OCI-LY7 (cell line): ENCODE data around the gene OR2T29.
"Not testable (repeated sequence)": the region's sequence is repeated elsewhere in the genome, so short reads cannot be mapped to it uniquely, and the experiment has no call there.

ENCODE experiments used
- CTCF ChIP-seq: fragments of 200-600 bp; sonication (generic); conservative IDR thresholded peaks from 2 replicates; pipeline ENCODE4 v1.5.1; 2014; ENCODE audit warnings: mild to moderate bottlenecking, antibody characterized with exemption, low read length, moderate library complexity, mixed read lengths
- EZH2phosphoT487 ChIP-seq: fragments of 200-600 bp; sonication (generic); IDR thresholded peaks from 2 replicates; pipeline ENCODE4 v1.6.1; 2018; ENCODE audit warnings: low read depth, borderline replicate concordance, mild to moderate bottlenecking, mixed run types, antibody characterized with exemption, low read length, moderate library complexity, mixed read lengths

- TF ChIP-seq CTCF, EZH2phosphoT487: not testable (repeated sequence)
These were observed 9.5 kb upstream of the OR2T29 start for GRCh38 chr1:248572049-248572448.
